Caco-2 (cell line): ENCODE measurements around the gene VAT1. TPM values are rescaled to one million over a fixed set of nuclear protein-coding genes. Genes with fewer than 3 reads are reported as not detected.

Experiments
- BruUV-seq: library from RNA; stranded (reverse); fragments of 400-500 nt; replicated peaks from 2 replicates; lab custom pipeline; 2021; lab: Mats Ljungman, UMichigan
- CTCF ChIA-PET: fragments of 300-600 bp; sonication (Branson Sonifier 250); formaldehyde crosslinking; loops from one replicate; lab custom pipeline; 2022; ENCODE audit warnings: antibody characterized with exemption; lab: Charles Lee
- POLR2A ChIA-PET: fragments of 300-600 bp; sonication (Branson Sonifier 250); formaldehyde crosslinking; loops from one replicate; lab custom pipeline; 2022; ENCODE audit warnings: antibody characterized with exemption; lab: Charles Lee
- DNase-seq, 2 experiments: peaks; one replicate each; pipeline versions ENCODE4 v3.0.0 to v3.0.0-alpha.2; 2020 to 2022
- H3K27me3 ChIP-seq: replicated peaks from 2 replicates; pipeline ENCODE4 v1.6.0; 2011; ENCODE audit warnings: low read length; ENCODE audit not compliant: control insufficient read depth, insufficient read depth
- H3K36me3 ChIP-seq: 2 replicates; pipeline ENCODE4 v1.5.1; 2011; ENCODE audit warnings: low read length; ENCODE audit not compliant: control insufficient read depth, insufficient read depth
- H3K4me1 ChIP-seq: fragments of 250-450 bp; sonication (Bioruptor Pico); 2 replicates; pipeline ENCODE4 v1.5.1; 2020; ENCODE audit warnings: mild to moderate bottlenecking
- H3K4me3 ChIP-seq: 2 replicates; pipeline ENCODE4 v1.5.1; 2011; ENCODE audit warnings: low read depth, mild to moderate bottlenecking, control low read depth, low read length
- H3K9me3 ChIP-seq: fragments of 250-450 bp; sonication (Bioruptor Pico); 2 replicates; pipeline ENCODE4 v1.5.1; 2020; ENCODE audit warnings: mild to moderate bottlenecking, moderate library complexity
- H3K27ac Mint-ChIP-seq: one replicate; pipeline ENCODE4 v1.8.0; 2022; ENCODE audit warnings: mixed read lengths; ENCODE audit not compliant: unreplicated experiment
- H3K27me3 Mint-ChIP-seq: one replicate; pipeline ENCODE4 v1.8.0; 2022; ENCODE audit warnings: mixed read lengths; ENCODE audit not compliant: insufficient read depth, unreplicated experiment
- H3K36me3 Mint-ChIP-seq: one replicate; pipeline ENCODE4 v1.8.0; 2022; ENCODE audit warnings: mild to moderate bottlenecking, mixed read lengths; ENCODE audit not compliant: insufficient read depth, unreplicated experiment
- H3K4me1 Mint-ChIP-seq: one replicate; pipeline ENCODE4 v1.8.0; 2022; ENCODE audit warnings: low read depth, mixed read lengths; ENCODE audit not compliant: unreplicated experiment
- H3K4me3 Mint-ChIP-seq: one replicate; pipeline ENCODE4 v1.8.0; 2022; ENCODE audit warnings: mild to moderate bottlenecking, moderate library complexity, mixed read lengths; ENCODE audit not compliant: unreplicated experiment
- H3K9me3 Mint-ChIP-seq: one replicate; pipeline ENCODE4 v1.8.0; 2022; ENCODE audit warnings: mixed read lengths; ENCODE audit not compliant: unreplicated experiment
- intact Hi-C: fragments of 100-400 bp; cut with micrococcal nuclease; formaldehyde crosslinking; loops from one replicate; pipeline ENCODE4 v1.10.0; 2022; ENCODE audit not compliant: unreplicated experiment
- total RNA-seq: library from RNA; stranded (reverse); gene quantifications from 2 replicates; pipeline ENCODE4 v1.2.3, GENCODE V29; 2022
- TF ChIP-seq, protein P1 (sequence below), 2 experiments: fragments of 200-600 bp in 1 of 2; IDR thresholded peaks; 1 replicate in 1 of 2; 2 replicates in 1 of 2; pipeline versions ENCODE4 v1.5.1 to v1.8.0; 2011 to 2022; ENCODE audit warnings: antibody characterized with exemption in 1 of 2, control low read depth in 1 of 2, inconsistent platforms in 1 of 2, low read depth in 1 of 2, low read length in 1 of 2, mild to moderate bottlenecking in 1 of 2, moderate library complexity in 1 of 2; ENCODE audit not compliant: insufficient read depth in 1 of 2, severe bottlenecking in 1 of 2, unreplicated experiment in 1 of 2

The VAT1 gene
- total RNA-seq, 1 experiment from 2014 or later, result 236 TPM

DNA sequence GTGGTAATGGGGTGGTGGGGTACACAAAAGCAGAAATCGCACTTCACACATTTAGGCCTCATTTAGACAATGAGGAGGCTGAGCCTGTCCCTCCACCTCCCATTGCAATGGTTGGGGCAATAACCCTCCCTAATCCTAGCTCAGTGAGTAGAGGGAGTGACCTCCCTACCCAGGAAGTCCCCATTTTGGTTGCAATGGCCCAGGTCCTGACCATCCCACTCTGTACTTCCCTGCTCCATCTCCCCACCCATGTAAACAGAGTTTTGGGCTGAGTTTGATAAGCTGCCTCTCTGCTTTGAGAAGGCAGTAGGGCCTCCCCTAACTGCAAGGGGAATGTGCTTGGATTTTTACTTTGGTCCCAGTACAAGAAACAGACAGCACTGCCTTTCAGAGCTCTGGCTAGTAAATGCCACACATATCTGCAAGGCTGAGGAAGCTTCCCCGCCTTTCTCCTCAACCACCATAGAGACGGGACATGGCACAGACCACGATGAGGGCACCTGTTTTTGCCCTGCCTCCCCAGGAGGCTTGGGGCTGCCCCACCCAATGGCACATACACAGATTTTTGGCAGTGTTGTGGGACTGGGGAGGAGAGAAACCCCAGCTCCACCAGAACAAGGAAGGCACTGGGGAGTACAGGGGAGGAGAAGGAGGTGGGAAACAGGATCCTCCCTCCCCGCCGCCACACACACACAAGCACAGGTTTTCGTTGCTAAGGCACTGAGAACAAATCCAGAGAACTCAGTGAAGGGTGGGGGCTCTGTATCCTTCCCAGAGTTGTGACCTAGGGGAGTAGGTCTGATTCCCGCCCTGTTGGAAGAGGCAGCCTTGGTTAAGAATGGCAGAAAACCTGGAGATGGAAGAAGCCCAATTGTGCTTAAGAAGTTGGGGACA lies 7.3 kb downstream of the VAT1 start:
- POLR2A ChIA-PET, result no interaction called here
- no peaks in the 10 kb centered on the region for H3K27me3 Mint-ChIP-seq
- H3K36me3 ChIP-seq, result no peaks in the 10 kb centered on the region; the same call in none of the 2 replicates
- no peak for DNase-seq
- no peaks in the 10 kb centered on the region for H3K27me3 ChIP-seq
- peaks cover 20% of the 10 kb centered on the region for H3K4me1 ChIP-seq
- CTCF ChIA-PET, result no interaction called here
- no peaks in the 10 kb centered on the region for H3K9me3 Mint-ChIP-seq
- intact Hi-C loops, result no loop called here
- H3K4me3 Mint-ChIP-seq, result no peak overlapping the region
- H3K9me3 ChIP-seq, result no peaks in the 10 kb centered on the region
- peak overlapping the region; percentile 13 for H3K27ac Mint-ChIP-seq
- H3K36me3 Mint-ChIP-seq, result peaks cover 19% of the 10 kb centered on the region
- H3K4me1 Mint-ChIP-seq, result peaks cover 24% of the 10 kb centered on the region
- H3K4me3 ChIP-seq, result no peak overlapping the region
- TF ChIP-seq, protein P1, sequence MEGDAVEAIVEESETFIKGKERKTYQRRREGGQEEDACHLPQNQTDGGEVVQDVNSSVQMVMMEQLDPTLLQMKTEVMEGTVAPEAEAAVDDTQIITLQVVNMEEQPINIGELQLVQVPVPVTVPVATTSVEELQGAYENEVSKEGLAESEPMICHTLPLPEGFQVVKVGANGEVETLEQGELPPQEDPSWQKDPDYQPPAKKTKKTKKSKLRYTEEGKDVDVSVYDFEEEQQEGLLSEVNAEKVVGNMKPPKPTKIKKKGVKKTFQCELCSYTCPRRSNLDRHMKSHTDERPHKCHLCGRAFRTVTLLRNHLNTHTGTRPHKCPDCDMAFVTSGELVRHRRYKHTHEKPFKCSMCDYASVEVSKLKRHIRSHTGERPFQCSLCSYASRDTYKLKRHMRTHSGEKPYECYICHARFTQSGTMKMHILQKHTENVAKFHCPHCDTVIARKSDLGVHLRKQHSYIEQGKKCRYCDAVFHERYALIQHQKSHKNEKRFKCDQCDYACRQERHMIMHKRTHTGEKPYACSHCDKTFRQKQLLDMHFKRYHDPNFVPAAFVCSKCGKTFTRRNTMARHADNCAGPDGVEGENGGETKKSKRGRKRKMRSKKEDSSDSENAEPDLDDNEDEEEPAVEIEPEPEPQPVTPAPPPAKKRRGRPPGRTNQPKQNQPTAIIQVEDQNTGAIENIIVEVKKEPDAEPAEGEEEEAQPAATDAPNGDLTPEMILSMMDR (IDR thresholded peaks at IDR 0.05; ENCODE audit: insufficient read depth in 1 of 2, low read depth in 1 of 2, low read length in 1 of 2, severe bottlenecking in 1 of 2, unreplicated experiment in 1 of 2), result no peak
- TSS peak; percentile 43 for BruUV-seq

DNA sequence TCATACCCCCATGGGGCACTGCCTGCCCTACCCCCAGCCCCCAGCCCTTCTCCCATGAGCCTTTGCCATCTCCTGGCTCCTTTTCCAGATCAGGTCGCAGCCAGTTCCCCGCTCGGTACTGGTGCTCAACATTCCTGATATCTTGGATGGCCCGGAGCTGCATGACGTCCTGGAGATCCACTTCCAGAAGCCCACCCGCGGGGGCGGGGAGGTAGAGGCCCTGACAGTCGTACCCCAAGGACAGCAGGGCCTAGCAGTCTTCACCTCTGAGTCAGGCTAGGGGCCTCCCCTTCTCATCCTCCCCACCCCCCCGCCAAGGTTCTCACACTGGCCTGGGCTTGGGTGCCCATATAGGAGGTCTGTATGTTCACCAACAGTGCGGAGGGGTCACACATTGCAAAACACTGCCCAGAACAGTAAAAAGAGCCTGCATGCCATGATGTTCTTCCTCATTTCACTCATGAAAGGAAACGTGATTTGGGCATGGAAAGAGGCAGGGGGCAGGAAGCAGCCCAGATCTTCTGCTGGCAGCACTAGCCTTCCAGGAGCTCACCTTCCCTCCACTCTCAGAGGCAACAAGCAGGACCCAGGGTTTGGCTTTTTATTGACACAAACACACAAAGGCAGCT lies 8.1 kb downstream of the VAT1 start:
- Histone ChIP-seq H3K4me1 (peaks cover 20% of the 10 kb centered on the region), H3K27me3 (no peaks in the 10 kb centered on the region), H3K36me3 (no peaks in the 10 kb centered on the region; the same call in 1 of the 2 replicates), H3K4me3 (no peak overlapping the region), H3K9me3 (no peaks in the 10 kb centered on the region)
- TF ChIP-seq, protein P1 (IDR thresholded peaks at IDR 0.05; ENCODE audit: insufficient read depth in 1 of 2, low read depth in 1 of 2, low read length in 1 of 2, severe bottlenecking in 1 of 2, unreplicated experiment in 1 of 2), result no peak
- no TSS peak for BruUV-seq
- Mint-ChIP-seq H3K27ac (no peak overlapping the region), H3K27me3 (no peaks in the 10 kb centered on the region), H3K4me3 (no peak overlapping the region), H3K4me1 (peaks cover 17% of the 10 kb centered on the region), H3K9me3 (no peaks in the 10 kb centered on the region), H3K36me3 (peaks cover 19% of the 10 kb centered on the region)
- no peak for DNase-seq
- intact Hi-C loops, result no loop called here
- ChIA-PET POLR2A (interaction anchor here (4.1 kb wide), 1 partner anchor 16 kb away, joined by 37 read pairs; the partner anchor contains the start of gene RPL27), CTCF (no interaction called here)

DNA sequence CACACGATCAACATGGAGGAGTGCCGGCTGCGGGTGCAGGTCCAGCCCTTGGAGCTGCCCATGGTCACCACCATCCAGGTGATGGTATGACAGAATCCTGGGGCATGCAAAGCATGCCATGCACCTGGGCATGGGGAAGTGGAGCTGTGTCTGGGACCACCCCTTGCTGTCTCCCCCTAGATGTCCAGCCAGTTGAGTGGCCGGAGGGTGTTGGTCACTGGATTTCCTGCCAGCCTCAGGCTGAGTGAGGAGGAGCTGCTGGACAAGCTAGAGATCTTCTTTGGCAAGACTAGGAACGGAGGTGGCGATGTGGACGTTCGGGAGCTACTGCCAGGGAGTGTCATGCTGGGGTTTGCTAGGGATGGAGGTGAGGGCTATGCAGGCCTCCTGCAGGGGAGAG lies 8.9 kb downstream of the VAT1 start:
- H3K36me3 ChIP-seq, result no peaks in the 10 kb centered on the region
- peaks cover 19% of the 10 kb centered on the region for H3K36me3 Mint-ChIP-seq
- peaks cover 17% of the 10 kb centered on the region for H3K4me1 Mint-ChIP-seq
- no peak for DNase-seq
- no peaks in the 10 kb centered on the region for H3K27me3 Mint-ChIP-seq
- H3K27me3 ChIP-seq, result no peaks in the 10 kb centered on the region
- TF ChIP-seq, protein P1 (IDR thresholded peaks at IDR 0.05; ENCODE audit: insufficient read depth in 1 of 2, low read depth in 1 of 2, low read length in 1 of 2, severe bottlenecking in 1 of 2, unreplicated experiment in 1 of 2), result no peak
- H3K9me3 ChIP-seq, result no peaks in the 10 kb centered on the region
- ChIA-PET CTCF (interaction anchor here (0.6 kb wide), 1 partner anchor 97 kb away, joined by 3 read pairs; no protein-coding TSS in a partner anchor), POLR2A (interaction anchor here (4.1 kb wide), 1 partner anchor 15 kb away, joined by 37 read pairs; the partner anchor contains the start of gene RPL27)
- H3K4me3 Mint-ChIP-seq, result no peak overlapping the region
- peaks cover 20% of the 10 kb centered on the region for H3K4me1 ChIP-seq
- H3K9me3 Mint-ChIP-seq, result no peaks in the 10 kb centered on the region
- H3K27ac Mint-ChIP-seq, result no peak overlapping the region
- H3K4me3 ChIP-seq, result no peak overlapping the region
- BruUV-seq, result no TSS peak
- intact Hi-C loops, result no loop called here
